Measurements from ENCODE around the gene CACNB3. TPM values are rescaled to one million over a fixed set of nuclear protein-coding genes. Genes with fewer than 3 reads are reported as not detected.

Gene CACNB3
- polyA plus RNA-seq (ENCODE audit: insufficient read length) = 57.3 TPM
- long read RNA-seq, donor 1, partial matches to known transcripts = 9 of 14 reads
- long read RNA-seq, donor 1, other reads (novel, unspliced or antisense) = 0 of 14 reads
- long read RNA-seq, donor 2, partial matches to known transcripts = 0 of 2 reads
- long read RNA-seq, donor 2, other reads (novel, unspliced or antisense) = 0 of 2 reads
- long read RNA-seq, donor 3, partial matches to known transcripts = 0 of 4 reads
- long read RNA-seq, donor 3, other reads (novel, unspliced or antisense) = 0 of 4 reads
- long read RNA-seq, donor 4, partial matches to known transcripts = 5 of 6 reads
- long read RNA-seq, donor 4, other reads (novel, unspliced or antisense) = 0 of 6 reads
- long read RNA-seq, donor 5, partial matches to known transcripts = 0 of 5 reads
- long read RNA-seq, donor 5, other reads (novel, unspliced or antisense) = 0 of 5 reads
- long read RNA-seq, donor 6, partial matches to known transcripts = 0 of 3 reads
- long read RNA-seq, donor 6, other reads (novel, unspliced or antisense) = 0 of 3 reads
- long read RNA-seq, donor 7, transcript CACNB3-201 (13 exons, 2,696 nt) = major isoform, 7 of 14 reads
- long read RNA-seq, donor 7, partial matches to known transcripts = 0 of 14 reads
- long read RNA-seq, donor 7, other reads (novel, unspliced or antisense) = 0 of 14 reads
- long read RNA-seq, donor 8, partial matches to known transcripts = 0 of 1 reads
- long read RNA-seq, donor 8, other reads (novel, unspliced or antisense) = 0 of 1 reads

DNA sequence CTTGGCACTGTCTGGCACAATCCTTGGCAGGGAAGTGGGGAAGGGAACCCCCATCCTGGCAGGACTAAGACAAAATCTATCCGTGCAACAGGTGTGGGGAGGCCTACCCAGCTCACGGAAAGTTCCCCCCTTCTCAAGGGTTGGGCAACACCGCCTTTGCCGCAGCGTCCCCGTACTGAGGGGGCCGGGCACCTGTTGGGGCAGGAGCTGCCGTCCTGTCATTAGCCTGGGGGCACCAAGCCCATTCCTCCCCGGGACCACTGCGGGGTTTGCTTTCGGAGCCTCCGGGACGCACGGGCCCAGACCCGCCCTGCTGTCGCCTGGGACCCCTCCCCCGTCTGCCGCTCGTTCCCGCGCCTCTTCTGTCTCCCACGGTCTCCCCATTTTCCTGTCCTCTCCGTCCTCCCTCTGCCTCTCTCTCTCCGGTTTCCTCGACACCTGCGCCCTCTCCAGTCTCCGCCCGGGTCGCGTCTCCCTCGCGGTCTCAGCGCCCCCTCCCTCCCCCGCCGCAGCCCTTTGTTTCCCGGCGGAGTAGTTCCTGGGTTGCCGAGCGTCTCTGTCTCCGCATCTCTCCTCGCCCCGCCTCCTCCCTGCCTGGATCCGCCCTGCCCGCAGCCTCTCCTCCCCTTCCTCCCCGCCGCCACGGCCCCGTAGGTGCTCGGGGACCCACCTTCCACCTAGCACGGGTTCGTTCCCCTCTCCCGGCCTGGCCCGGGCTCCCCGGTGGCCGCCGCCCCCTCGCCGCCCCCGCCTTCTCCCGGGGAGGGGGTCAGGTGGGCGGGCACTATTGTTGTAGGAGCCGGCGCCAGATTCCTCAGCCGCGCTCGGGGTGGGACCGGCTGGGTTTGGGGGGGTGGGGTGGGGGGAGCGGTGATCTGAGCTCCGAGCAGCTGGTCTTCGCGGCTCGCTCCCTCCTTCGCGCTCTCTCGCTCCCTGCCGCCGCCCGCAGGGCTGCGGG is at the start of gene CACNB3:
Gene CACNB3 (plus strand): TSS at position 624 of the 958 bp plus-strand sequence. CDS start 434 bp downstream, outside the sequence.
- no peak for DNase-seq

- no peak for DNase-seq
Observed at GRCh38 chr12:48768736-48769135, 49.6 kb upstream of the CACNB3 start.

- no peak for DNase-seq
Observed at GRCh38 chr12:48770756-48771155, 47.5 kb upstream of the CACNB3 start.

- no peak for DNase-seq
Observed at GRCh38 chr12:48771588-48772112, 46.6 kb upstream of the CACNB3 start.

DNA sequence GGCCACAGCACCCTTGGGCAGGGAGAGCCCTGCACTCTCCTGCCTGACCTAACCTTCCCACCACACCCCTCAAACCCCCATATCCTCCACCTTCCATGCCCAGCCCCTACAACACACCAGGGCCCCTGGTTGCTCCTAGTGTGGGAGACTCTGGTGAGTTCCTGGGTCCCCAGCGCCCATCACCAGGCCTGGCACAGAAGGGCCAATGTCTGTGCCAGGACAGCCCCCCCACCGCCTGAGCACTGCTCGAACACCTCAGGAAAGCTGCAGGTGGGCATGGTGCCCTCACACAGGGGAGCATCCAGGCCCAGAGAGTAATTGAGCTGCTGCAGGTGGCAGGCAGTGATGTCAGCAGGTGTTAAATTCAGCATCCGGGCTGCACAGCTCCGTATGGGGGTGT is 44.6 kb upstream of the CACNB3 start:
- no peak for DNase-seq

GRCh38 chr12:48774516-48774915 is 43.8 kb upstream of the CACNB3 start:
- DNase-seq = no peak

GRCh38 chr12:48775299-48775698 is 43.0 kb upstream of the CACNB3 start:
- DNase-seq = no peak

DNA sequence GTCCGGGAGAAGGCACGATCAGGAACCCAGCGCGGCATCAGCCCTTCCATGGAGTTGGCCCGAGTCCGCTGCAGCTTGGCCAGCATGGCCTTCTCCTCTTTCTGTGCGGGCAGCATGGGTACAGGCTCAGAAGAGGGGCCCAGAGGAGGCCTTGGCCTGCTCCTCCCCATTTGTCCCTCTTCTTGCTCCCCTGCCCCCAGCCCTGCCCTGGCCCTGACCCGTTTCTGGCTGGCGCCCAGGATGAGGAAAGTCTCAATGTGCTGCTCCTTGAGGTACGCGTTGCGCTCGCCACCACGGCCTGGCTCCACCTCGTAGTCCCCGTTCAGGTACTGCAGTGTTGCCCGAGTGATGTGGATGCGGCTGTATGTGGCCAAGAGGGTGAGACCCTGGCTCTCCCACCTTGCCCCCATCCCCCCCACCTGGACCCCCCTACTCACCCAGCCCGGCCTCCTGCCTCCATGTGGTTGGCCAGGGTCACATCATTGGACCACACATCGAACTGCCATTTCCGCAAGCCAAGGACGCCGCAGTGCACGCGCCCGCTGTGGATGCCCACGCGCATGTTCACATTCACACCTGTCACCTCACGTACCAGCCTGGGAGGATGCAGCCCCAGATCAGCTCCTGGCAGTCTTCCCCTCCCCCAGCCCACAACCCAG is 42.2 kb upstream of the CACNB3 start:
- no peak for DNase-seq

DNA sequence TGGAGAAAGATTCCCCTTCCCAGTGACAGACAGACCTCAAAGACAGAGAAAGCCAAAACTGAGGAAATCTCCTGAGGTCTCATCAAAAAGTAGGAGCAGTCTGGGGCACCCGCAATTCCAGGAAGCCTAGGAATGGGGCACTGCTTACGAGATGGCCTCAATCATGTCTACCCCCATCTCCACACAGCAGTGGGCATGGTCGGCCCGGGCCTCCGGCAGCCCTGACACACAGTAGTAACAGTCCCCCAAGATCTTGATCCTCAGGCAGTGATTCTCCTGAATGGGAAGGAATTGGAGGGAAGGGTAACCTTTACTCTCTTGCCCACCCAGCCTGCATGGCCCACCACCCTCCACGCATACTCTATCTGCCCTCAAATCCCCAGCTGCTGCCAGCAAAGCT is 41.3 kb upstream of the CACNB3 start:
- no peak for DNase-seq

DNA sequence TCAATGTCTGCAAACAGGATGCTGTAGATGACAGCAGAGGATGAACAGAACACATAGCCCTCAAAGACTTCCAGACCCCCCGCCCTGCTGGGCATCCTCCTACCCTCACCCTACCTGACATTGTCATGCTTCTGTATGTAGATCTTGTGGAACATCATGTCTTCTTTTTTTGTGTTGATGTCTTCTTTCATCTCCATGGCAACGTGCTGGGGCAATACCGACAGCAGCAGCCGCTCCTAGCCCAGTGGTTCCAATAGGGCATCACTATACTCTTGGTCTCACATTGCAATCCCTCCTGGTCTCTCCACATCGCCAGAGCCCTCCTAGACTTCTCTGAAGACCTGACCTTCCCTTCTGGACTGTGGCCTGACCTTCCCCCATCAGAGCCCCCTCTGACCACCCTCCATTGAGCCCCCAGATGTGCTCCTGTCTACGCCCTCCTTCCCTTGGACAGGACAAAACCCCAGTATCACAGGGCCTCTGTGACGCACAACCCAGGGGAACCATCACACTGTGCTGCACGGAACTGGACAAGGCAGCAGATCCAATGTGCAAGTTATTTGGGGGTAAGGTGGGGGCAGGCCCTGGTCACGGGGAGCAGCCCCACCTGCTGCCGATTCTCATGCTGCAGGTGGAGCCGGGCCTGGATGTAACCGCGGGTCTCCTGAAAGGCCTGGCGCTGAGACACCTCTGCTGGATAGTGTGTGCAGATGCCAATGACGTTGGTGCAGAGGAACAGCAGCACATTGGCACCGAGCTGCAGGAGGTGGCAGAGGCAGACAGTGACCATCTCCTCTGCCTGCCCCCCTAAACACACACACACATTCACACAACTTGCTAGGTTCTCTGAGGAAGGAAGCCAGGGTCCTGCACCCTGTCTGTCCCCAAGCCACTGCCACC is 40.5 kb upstream of the CACNB3 start:
- no peak for DNase-seq

DNA sequence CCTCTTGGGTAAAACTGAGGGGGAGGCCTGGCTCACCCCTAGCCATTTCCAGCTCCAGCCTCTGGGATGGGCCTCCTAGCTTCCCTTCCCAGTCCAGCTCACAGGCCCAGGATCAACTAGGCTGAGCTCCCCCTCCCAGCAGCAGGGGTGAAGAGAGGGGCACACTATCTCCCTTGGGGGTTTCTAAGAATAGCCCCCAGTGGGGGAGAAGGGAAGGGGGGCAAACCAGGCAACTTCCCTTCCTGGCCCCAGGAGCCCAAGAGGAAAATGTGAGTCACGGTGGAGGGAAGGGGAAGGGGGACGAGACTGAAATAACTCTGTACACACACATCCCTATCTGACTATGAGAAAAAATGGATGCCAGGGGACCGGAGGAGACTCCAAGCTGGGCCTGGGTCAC is 38.4 kb upstream of the CACNB3 start:
- DNase-seq = no peak

GRCh38 chr12:48780381-48781025 is 37.8 kb upstream of the CACNB3 start:
- no peak for DNase-seq

GRCh38 chr12:48781750-48782456 is 36.4 kb upstream of the CACNB3 start:
- DNase-seq = no peak

DNA sequence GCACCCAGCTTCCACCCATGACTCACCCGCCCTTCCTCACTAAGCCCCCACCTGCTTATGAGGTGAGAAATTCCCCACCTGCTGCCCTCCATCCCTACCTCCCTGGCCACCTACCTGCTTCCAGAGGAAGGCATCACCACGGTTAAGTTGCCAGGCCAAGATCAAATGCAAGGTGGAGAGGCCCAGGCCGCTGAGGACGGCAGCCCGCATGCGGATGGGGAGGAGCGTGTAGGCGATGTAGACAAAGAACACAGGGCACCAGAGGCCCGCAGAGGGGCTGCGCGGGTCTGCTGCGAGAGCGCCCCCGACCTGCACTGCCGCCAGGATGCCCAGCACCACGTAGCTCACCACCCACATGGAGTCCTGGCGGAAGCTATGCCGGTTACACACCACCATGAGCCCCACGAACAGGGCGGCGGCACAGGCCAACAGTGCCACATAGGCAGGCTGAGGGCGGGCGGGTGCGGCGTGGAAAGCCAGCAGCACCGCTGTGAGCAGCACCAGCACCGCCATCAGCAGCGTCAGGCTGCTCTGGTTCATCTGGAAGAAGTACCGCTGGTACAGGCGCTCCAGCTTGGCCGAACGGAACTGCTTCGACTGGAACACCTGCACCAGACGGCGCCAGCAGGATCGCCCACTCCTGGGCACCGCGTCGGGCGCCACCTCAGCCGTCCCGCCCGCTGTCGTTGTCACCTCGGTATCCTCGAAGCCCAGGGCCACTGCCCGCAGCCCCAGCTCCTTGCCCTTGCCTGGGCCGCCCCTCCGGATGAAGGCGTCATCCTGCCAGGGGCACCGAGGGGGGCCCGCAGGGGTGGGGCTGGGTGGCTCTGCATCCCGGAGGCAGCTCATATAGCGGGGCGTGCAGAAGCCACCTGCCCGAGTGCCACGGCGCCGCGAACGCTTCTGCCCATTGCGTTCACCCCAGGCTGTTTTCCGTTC is 35.6 kb upstream of the CACNB3 start:
- DNase-seq = no peak

GRCh38 chr12:48783432-48783831 is 34.9 kb upstream of the CACNB3 start:
- DNase-seq = no peak

DNA sequence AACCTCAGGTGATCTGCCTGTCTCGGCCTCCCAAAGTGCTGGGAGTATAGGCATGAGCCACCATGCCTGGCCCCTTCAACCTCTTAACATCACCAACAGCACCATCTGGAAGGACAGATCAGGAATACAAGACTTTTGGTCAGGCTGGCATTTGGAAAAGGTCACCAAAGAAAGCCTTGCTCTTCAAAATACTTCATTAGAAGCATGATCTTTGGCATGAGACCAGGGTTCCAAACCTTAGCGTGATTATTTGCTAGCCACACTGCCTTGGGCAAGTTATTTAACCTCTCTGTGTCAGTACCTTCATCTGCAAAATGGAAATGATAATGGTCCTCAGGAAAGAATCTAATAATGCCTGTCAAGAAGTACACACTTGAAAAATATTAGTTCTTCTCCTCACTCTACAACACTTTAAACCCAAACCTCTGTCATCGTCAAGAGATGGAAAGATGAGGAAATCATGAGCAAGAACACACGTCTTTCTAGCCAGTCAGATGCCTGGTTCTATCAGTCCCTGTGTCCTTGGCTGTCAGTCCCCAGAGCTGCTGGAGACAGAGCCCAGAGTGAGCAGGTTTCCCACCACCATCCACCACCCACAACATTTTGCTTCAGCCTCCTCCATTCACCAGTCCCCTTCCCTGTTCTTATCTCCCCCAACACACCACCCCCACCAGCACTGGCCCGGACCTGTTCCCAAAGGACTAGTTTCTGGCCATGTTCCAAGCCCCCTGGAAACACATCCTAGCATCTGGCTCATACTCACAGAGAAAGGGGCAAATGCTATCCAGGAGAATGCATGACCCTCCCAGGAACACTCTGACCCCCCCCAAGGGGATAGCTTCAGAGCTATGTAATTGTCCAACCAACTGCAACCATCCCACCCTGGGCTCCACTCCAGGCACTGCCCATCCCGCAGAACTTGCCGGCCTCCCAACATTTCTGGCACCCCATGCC is 31.4 kb upstream of the CACNB3 start:
- DNase-seq = no peak
